Neural crest cell (in vitro differentiated cells): ENCODE results near the gene SIPA1L3. TPM values are rescaled to one million over a fixed set of nuclear protein-coding genes. Genes with fewer than 3 reads are reported as not detected.

ENCODE experiments used
- DNase-seq: peaks from one replicate; pipeline ENCODE4 v3.0.0; 2021; ENCODE audit warnings: low read depth, mixed read lengths, low spot score
- H3K27ac Mint-ChIP-seq: one replicate; pipeline ENCODE4 v1.8.0; 2021; ENCODE audit warnings: mild to moderate bottlenecking, mixed read lengths; ENCODE audit not compliant: unreplicated experiment
- H3K27me3 Mint-ChIP-seq: 2 replicates; pipeline ENCODE4 v1.8.0; 2021; ENCODE audit warnings: low read depth, mild to moderate bottlenecking, mixed read lengths
- H3K36me3 Mint-ChIP-seq: 2 replicates; pipeline ENCODE4 v1.8.0; 2021; ENCODE audit warnings: low read depth, mild to moderate bottlenecking, mixed read lengths
- H3K4me1 Mint-ChIP-seq: 2 replicates; pipeline ENCODE4 v1.8.0; 2021; ENCODE audit warnings: mixed read lengths
- H3K4me3 Mint-ChIP-seq: one replicate; pipeline ENCODE4 v1.8.0; 2021; ENCODE audit warnings: mild to moderate bottlenecking, mixed read lengths
- H3K9me3 Mint-ChIP-seq: 2 replicates; pipeline ENCODE4 v1.8.0; 2021; ENCODE audit warnings: mixed read lengths
- total RNA-seq: library from RNA; stranded (reverse); gene quantifications from 2 replicates; pipeline ENCODE4 v1.2.1, GENCODE V29; 2021
- TF ChIP-seq, protein P1 (sequence below): fragments of 200-600 bp; sonication (generic); conservative IDR thresholded peaks from 2 replicates; pipeline ENCODE4 v1.5.0; 2021; ENCODE audit warnings: antibody characterized with exemption, mild to moderate bottlenecking

Gene SIPA1L3
- total RNA-seq, 1 donor from 2014 or later: 41.2 TPM

DNA sequence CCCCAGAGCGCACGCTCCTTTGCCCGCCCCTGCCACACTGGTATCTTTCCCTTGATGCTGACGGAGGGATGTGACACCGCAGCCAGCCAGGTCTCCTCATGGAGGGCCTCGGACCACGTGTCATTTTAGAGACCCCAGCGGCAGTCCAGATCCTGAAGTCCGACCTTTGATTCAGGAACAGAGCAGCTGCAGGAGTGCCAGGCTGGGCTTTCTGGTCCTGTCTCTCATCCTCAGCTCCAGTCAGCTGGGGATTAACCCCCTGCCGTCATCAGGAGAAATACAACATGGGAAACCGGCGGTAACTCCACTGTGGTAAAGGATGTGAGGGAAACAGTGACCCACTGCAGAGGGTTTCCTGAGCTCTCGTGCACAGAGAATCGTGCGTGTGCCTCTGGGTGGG lies 140.6 kb downstream of the SIPA1L3 start:
- TF ChIP-seq, protein P1, sequence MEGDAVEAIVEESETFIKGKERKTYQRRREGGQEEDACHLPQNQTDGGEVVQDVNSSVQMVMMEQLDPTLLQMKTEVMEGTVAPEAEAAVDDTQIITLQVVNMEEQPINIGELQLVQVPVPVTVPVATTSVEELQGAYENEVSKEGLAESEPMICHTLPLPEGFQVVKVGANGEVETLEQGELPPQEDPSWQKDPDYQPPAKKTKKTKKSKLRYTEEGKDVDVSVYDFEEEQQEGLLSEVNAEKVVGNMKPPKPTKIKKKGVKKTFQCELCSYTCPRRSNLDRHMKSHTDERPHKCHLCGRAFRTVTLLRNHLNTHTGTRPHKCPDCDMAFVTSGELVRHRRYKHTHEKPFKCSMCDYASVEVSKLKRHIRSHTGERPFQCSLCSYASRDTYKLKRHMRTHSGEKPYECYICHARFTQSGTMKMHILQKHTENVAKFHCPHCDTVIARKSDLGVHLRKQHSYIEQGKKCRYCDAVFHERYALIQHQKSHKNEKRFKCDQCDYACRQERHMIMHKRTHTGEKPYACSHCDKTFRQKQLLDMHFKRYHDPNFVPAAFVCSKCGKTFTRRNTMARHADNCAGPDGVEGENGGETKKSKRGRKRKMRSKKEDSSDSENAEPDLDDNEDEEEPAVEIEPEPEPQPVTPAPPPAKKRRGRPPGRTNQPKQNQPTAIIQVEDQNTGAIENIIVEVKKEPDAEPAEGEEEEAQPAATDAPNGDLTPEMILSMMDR: no peak
- H3K27me3 Mint-ChIP-seq: no peaks in the 10 kb centered on the region
- H3K36me3 Mint-ChIP-seq: no peaks in the 10 kb centered on the region
- H3K9me3 Mint-ChIP-seq: no peaks in the 10 kb centered on the region
- peaks cover 37% of the 10 kb centered on the region for H3K4me1 Mint-ChIP-seq
- peak overlapping the region; percentile 6 for H3K27ac Mint-ChIP-seq
- H3K4me3 Mint-ChIP-seq: no peak overlapping the region
- DNase-seq: no peak

DNA sequence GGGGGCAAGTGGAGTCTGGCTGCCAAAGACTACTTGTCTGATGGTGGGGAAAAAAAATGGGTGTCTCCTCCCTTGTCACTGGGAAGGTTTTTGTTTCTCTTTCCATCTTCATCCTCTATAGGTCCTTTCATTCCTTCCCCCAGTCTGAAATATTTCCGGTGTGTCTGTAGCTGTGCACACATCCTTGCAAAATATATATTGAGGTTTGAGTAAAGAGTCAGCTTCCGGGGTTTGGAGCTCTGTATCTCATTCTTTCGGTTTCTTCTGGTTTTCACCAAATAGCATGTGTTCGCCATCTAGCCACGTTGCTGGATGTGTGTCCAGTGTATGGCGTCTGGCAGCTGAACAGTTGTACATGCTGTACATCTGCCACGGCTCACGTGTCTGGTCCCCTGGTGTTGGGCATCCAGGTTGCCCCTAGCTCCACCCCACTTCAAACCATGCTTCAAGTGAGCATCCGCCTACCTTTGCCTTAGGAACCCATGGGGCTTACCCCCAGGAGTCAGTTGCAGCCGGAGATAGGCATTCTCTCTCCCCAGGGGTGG lies 142.2 kb downstream of the SIPA1L3 start:
- Mint-ChIP-seq H3K36me3 (no peaks in the 10 kb centered on the region), H3K4me1 (peaks cover 29% of the 10 kb centered on the region), H3K4me3 (no peak overlapping the region), H3K27ac (no peak overlapping the region), H3K9me3 (no peaks in the 10 kb centered on the region), H3K27me3 (no peaks in the 10 kb centered on the region)
- TF ChIP-seq, protein P1: no peak
- DNase-seq: no peak

DNA sequence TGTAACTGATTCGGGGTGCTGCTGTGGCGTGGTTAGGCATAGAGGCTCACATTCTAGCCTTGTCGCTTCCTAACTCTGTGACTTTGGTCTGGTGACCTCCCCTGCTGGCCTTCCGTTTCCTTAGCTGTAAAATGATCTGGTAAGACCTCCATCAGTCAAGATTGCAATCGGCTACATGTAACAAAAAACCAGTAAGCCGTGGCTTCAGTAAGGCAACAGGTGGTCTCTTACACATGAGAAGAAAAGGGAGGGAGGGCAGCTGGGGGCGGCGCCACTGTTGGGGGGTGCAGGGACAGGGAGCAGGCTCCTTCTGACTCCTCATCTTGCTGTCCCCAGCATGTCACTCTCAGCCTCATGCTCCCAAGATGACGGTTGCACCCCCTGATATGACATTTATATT lies 148.0 kb downstream of the SIPA1L3 start:
- H3K27me3 Mint-ChIP-seq: no peaks in the 10 kb centered on the region
- no peaks in the 10 kb centered on the region for H3K9me3 Mint-ChIP-seq
- no peak overlapping the region for H3K4me3 Mint-ChIP-seq
- no peaks in the 10 kb centered on the region for H3K36me3 Mint-ChIP-seq
- H3K27ac Mint-ChIP-seq: no peak overlapping the region
- H3K4me1 Mint-ChIP-seq: peaks cover 24% of the 10 kb centered on the region
- TF ChIP-seq, protein P1: no peak
- no peak for DNase-seq

DNA sequence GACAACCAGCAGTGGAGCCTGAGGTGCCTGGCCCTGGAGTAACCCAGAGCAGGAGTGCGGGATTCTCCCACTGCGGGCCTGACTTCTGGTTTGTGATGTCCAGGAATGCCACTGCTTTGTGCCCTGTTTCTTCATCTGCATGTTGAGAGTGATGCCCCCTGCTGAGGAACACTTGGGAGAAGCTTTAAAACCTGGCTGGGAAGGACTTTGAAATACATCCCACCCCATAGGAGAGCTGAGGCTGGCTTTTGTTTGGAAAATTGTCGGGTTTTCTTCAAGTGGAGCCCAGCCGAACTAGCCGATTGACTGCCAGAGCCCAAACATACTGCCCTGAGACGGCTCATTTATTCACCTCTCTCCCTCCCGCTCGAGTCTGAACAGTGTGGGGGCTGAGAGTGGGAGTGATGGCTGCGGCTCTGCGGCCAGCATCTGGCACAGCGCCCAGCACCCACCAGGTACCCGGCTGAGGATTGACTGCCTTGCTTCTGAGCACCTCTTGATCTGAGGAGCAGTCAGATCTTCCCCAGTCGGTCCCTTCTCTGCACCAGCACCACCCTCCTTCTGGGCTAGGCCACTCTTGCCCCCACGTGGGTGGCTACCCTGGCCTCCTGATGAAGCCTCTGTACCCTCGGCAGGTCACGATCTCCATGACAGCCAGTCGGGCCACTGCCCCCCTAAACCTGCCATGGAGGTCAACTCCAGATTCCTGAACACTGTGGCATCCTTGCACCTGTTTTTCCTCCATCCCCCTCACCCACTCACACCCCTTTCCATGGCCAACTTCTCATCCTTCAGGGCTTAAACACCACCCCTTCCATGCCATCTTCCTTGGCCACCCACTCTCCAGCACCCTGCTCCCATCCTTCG lies 148.9 kb downstream of the SIPA1L3 start:
- TF ChIP-seq, protein P1: no peak
- Mint-ChIP-seq H3K27ac (no peak overlapping the region), H3K4me3 (no peak overlapping the region), H3K27me3 (no peaks in the 10 kb centered on the region), H3K4me1 (peaks cover 24% of the 10 kb centered on the region), H3K36me3 (no peaks in the 10 kb centered on the region), H3K9me3 (no peaks in the 10 kb centered on the region)
- no peak for DNase-seq

DNA sequence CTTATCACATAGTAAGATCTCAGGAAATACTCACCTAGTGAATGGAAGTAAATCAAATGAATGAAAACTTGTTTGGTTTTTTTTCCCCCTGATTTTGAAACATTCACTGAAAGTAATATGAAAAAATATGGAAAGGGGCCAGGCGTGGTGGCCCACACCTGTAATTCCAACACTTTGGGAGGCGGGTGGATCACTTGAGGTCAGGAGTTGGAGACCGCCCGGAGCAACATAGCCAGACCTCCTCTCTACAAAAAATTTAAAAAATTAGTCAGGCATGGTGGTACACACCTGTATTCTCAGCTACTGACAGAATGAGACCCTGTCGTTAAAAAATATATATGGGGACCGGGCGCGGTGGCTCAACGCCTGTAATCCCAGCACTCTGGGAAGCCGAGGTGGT lies 149.6 kb downstream of the SIPA1L3 start:
- peaks cover 30% of the 10 kb centered on the region for H3K4me1 Mint-ChIP-seq
- TF ChIP-seq, protein P1: no peak
- no peaks in the 10 kb centered on the region for H3K27me3 Mint-ChIP-seq
- no peak overlapping the region for H3K4me3 Mint-ChIP-seq
- no peaks in the 10 kb centered on the region for H3K9me3 Mint-ChIP-seq
- no peaks in the 10 kb centered on the region for H3K36me3 Mint-ChIP-seq
- no peak for DNase-seq
- H3K27ac Mint-ChIP-seq: no peak overlapping the region
